ENCODE data around the gene ZFYVE9.
A peak's percentile ranks its signal among the peaks of the same experiment; 100 is the strongest.

ZFYVE9 gene

GRCh38 chr1:52139817-52140540 is 1.9 kb upstream of the ZFYVE9 start (continued):
- no peak for TF ChIP-seq ZNF274 (IDR thresholded peaks at IDR 0.05; ENCODE audit: low read length)
- no peak for TF ChIP-seq ZNF274 (tag by site-specific recombination; IDR thresholded peaks at IDR 0.05; ENCODE audit: borderline replicate concordance)
- peak; percentile 81 for TF ChIP-seq ZNF10 (tag by site-specific recombination; IDR thresholded peaks at IDR 0.05)
- TF ChIP-seq ZNF132 (tag by site-specific recombination; IDR thresholded peaks at IDR 0.05; ENCODE audit: borderline replicate concordance): no peak
- TF ChIP-seq ZNF24 (tag by site-specific recombination; IDR thresholded peaks at IDR 0.05): peak; percentile 19; the same call in 1 of the 2 replicates
- TF ChIP-seq ZNF449 (tag by site-specific recombination; IDR thresholded peaks at IDR 0.05): no peak
- no peak for TF ChIP-seq SCRT1 (tag by site-specific recombination; IDR thresholded peaks at IDR 0.05; ENCODE audit: borderline replicate concordance)
- no peak for TF ChIP-seq ZNF580 (tag by site-specific recombination; IDR thresholded peaks at IDR 0.05)
- no peak for TF ChIP-seq ZNF138 (tag by site-specific recombination; IDR thresholded peaks at IDR 0.05; ENCODE audit: borderline replicate concordance)
- TF ChIP-seq ZNF626 (tag by site-specific recombination; IDR thresholded peaks at IDR 0.05): no peak
- TF ChIP-seq ZNF544 (tag by site-specific recombination; IDR thresholded peaks at IDR 0.05): no peak
- TF ChIP-seq ZNF335 (tag by site-specific recombination; conservative IDR thresholded peaks at IDR 0.05): peak; percentile 32; the same call in 1 of the 2 replicates
- no peak for TF ChIP-seq ZNF677 (tag by site-specific recombination; IDR thresholded peaks at IDR 0.05)
- TF ChIP-seq ZNF366 (tag by site-specific recombination; conservative IDR thresholded peaks at IDR 0.05): no peak; the same call in 1 of the 2 replicates
- no peak for TF ChIP-seq SETDB1 (IDR thresholded peaks at IDR 0.05; ENCODE audit: insufficient read length, low read length)
- no peak for TF ChIP-seq EGR2 (tag by site-specific recombination; IDR thresholded peaks at IDR 0.05; ENCODE audit: low read depth)
- no peak for TF ChIP-seq ZNF549 (tag by site-specific recombination; IDR thresholded peaks at IDR 0.05)
- no peak for TF ChIP-seq TCF7L2 (IDR thresholded peaks at IDR 0.05; ENCODE audit: borderline replicate concordance, low read depth, low read length)
- no peak for TF ChIP-seq ZNF521 (tag by site-specific recombination; IDR thresholded peaks at IDR 0.05)
- no peak for TF ChIP-seq ZNF654 (tag by site-specific recombination; IDR thresholded peaks at IDR 0.05; ENCODE audit: low read depth)
- TF ChIP-seq HOXA7 (CRISPR knock-in tag; IDR thresholded peaks at IDR 0.05; ENCODE audit: borderline replicate concordance): no peak

- Histone ChIP-seq H3K4me3 (ENCODE audit: low read depth, low read length) (peak overlapping the region; percentile 94), H3K9me3 (ENCODE audit: control insufficient read depth, insufficient read depth, low read depth, low read length) (no peaks in the 10 kb centered on the region), H3K27ac (ENCODE audit: extremely low read depth, low read depth, low read length) (peak overlapping the region; percentile 90; the same call in 1 of the 2 replicates), H3K36me3 (ENCODE audit: control insufficient read depth in 2 of 2, insufficient read depth in 1 of 2, low read length in 2 of 2) (no peaks in the 10 kb centered on the region), H3K4me1 (ENCODE audit: control insufficient read depth, insufficient read depth, low read length) (peaks cover 7% of the 10 kb centered on the region)
- POLR2A ChIA-PET: interaction anchor here (1.1 kb wide), 1 partner anchor 84 kb away, joined by 3 read pairs; no protein-coding TSS in a partner anchor
- CTCF ChIA-PET: interaction anchor here (0.7 to 2.0 kb wide), 3 partner anchors 13 to 592 kb away, joined by 3 to 13 read pairs (median 3); no protein-coding TSS in a partner anchor
- TF ChIP-seq PATZ1 (tag by site-specific recombination; IDR thresholded peaks at IDR 0.05): peak; percentile 4; the same call in 1 of the 2 replicates
- TF ChIP-seq IKZF3 (tag by site-specific recombination; IDR thresholded peaks at IDR 0.05): peak; percentile 58
- TF ChIP-seq ZNF335 (tag by site-specific recombination; conservative IDR thresholded peaks at IDR 0.05): peak; percentile 49
- TF ChIP-seq ZNF664 (tag by site-specific recombination; IDR thresholded peaks at IDR 0.05): no peak
- peak; percentile 27; the same call in 1 of the 2 replicates for TF ChIP-seq ZNF791 (tag by site-specific recombination; IDR thresholded peaks at IDR 0.05)
- peak; percentile 50 for TF ChIP-seq ZNF398 (tag by site-specific recombination; IDR thresholded peaks at IDR 0.05)
- TF ChIP-seq ZNF366 (tag by site-specific recombination; conservative IDR thresholded peaks at IDR 0.05): peak; percentile 73
- TF ChIP-seq ZSCAN4 (tag by site-specific recombination; IDR thresholded peaks at IDR 0.05): peak; percentile 97
- TF ChIP-seq ZNF629 (tag by site-specific recombination; IDR thresholded peaks at IDR 0.05): no peak
Observed at GRCh38 chr1:52140633-52141512, 1.0 kb upstream of the ZFYVE9 start.

Measured in HEK293 (cell line).